Measurements from ENCODE around the gene BEND3.

- TF ChIP-seq, protein P1, sequence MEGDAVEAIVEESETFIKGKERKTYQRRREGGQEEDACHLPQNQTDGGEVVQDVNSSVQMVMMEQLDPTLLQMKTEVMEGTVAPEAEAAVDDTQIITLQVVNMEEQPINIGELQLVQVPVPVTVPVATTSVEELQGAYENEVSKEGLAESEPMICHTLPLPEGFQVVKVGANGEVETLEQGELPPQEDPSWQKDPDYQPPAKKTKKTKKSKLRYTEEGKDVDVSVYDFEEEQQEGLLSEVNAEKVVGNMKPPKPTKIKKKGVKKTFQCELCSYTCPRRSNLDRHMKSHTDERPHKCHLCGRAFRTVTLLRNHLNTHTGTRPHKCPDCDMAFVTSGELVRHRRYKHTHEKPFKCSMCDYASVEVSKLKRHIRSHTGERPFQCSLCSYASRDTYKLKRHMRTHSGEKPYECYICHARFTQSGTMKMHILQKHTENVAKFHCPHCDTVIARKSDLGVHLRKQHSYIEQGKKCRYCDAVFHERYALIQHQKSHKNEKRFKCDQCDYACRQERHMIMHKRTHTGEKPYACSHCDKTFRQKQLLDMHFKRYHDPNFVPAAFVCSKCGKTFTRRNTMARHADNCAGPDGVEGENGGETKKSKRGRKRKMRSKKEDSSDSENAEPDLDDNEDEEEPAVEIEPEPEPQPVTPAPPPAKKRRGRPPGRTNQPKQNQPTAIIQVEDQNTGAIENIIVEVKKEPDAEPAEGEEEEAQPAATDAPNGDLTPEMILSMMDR (IDR thresholded peaks at IDR 0.05), result no peak
- TF ChIP-seq POLR2A (IDR thresholded peaks at IDR 0.05; ENCODE audit: low read length), result no peak
- no peak for TF ChIP-seq SMC3 (IDR thresholded peaks at IDR 0.05)
- no peak for TF ChIP-seq RAD21 (conservative IDR thresholded peaks at IDR 0.05 in 1 of 2, IDR thresholded peaks at IDR 0.05 in 1 of 2)
- TF ChIP-seq ESRRA (IDR thresholded peaks at IDR 0.05; ENCODE audit: borderline replicate concordance, low read length), result no peak
- TF ChIP-seq NR3C1 (IDR thresholded peaks at IDR 0.05), result no peak
These were observed 7.5 kb downstream of the BEND3 start for GRCh38 chr6:107107791-107108190.
